IMR-90 (cell line): ENCODE data around the gene PKHD1. TPM values are rescaled to one million over a fixed set of nuclear protein-coding genes. Genes with fewer than 3 reads are reported as not detected.

Experiments used
- ATAC-seq: fragments of 200-7000 bp; cut with Tn5 transposase; 2 replicates; pipeline ENCODE4 v1.9.1; 2020; ENCODE audit warnings: low read depth, mild to moderate bottlenecking, moderate library complexity
- BruUV-seq: library from RNA; stranded (reverse); fragments of 400-500 nt; replicated peaks from 2 replicates; lab custom pipeline; 2021; lab: Mats Ljungman, UMichigan
- CTCF ChIA-PET: fragments of 300-600 bp; formaldehyde crosslinking; extraction: SDS; loops from one replicate; lab custom pipeline; 2021; ENCODE audit warnings: antibody characterized with exemption; lab: Yijun Ruan, JAX
- POLR2A ChIA-PET: fragments of 300-600 bp; sonication (Branson Sonifier 250); formaldehyde crosslinking; loops from one replicate; lab custom pipeline; 2022; ENCODE audit warnings: antibody characterized with exemption; ENCODE audit not compliant: unreplicated experiment; lab: Charles Lee
- DNase-seq: peaks from one replicate; pipeline ENCODE4 v3.0.0; 2013
- H2AFZ ChIP-seq: replicated peaks from 2 replicates; pipeline ENCODE3; 2013; ENCODE audit warnings: low read length, mild to moderate bottlenecking; ENCODE audit not compliant: poor library complexity
- H2AK5ac ChIP-seq: 2 replicates; pipeline ENCODE4 v1.6.1; 2013; ENCODE audit warnings: low read depth, low read length, inconsistent platforms
- H2AK9ac ChIP-seq: replicated peaks from 2 replicates; pipeline ENCODE3; 2013; ENCODE audit warnings: mild to moderate bottlenecking, low read depth, low read length, moderate library complexity; ENCODE audit not compliant: poor library complexity
- H2BK120ac ChIP-seq: 2 replicates; pipeline ENCODE4 v1.6.1; 2013; ENCODE audit warnings: low read depth, low read length, inconsistent platforms
- H2BK15ac ChIP-seq: 3 replicates; pipeline ENCODE4 v1.6.1; 2013; ENCODE audit warnings: low read depth, low read length, inconsistent platforms
- H2BK20ac ChIP-seq: 2 replicates; pipeline ENCODE4 v1.6.1; 2013; ENCODE audit warnings: low read depth, mild to moderate bottlenecking, inconsistent platforms, low read length, moderate library complexity
- H2BK5ac ChIP-seq: 2 replicates; pipeline ENCODE4 v1.6.1; 2013; ENCODE audit warnings: mild to moderate bottlenecking, low read depth, low read length, inconsistent platforms; ENCODE audit not compliant: poor library complexity, severe bottlenecking
- H3K14ac ChIP-seq: replicated peaks from 2 replicates; pipeline ENCODE4 v1.6.1; 2013; ENCODE audit warnings: low read depth, low read length, inconsistent platforms
- H3K18ac ChIP-seq: 2 replicates; pipeline ENCODE4 v1.6.1; 2013; ENCODE audit warnings: low read depth, low read length, control low read depth
- H3K23ac ChIP-seq: 2 replicates; pipeline ENCODE4 v1.6.1; 2013; ENCODE audit warnings: low read depth, low read length, inconsistent platforms
- H3K27ac ChIP-seq: 2 replicates; pipeline ENCODE4 v1.5.1; 2013; ENCODE audit warnings: mild to moderate bottlenecking, control low read depth, low read length; ENCODE audit not compliant: insufficient read depth
- H3K27me3 ChIP-seq: 2 replicates; pipeline ENCODE4 v1.6.1; 2013; ENCODE audit warnings: low read length; ENCODE audit not compliant: control insufficient read depth, insufficient read depth
- H3K36me3 ChIP-seq: 2 replicates; pipeline ENCODE4 v1.6.1; 2013; ENCODE audit warnings: low read length, mixed read lengths; ENCODE audit not compliant: control insufficient read depth, insufficient read depth
- H3K4ac ChIP-seq: 2 replicates; pipeline ENCODE4 v1.6.1; 2013; ENCODE audit warnings: low read depth, low read length, inconsistent platforms
- H3K4me1 ChIP-seq: 2 replicates; pipeline ENCODE4 v1.6.1; 2013; ENCODE audit warnings: low read length, mixed read lengths; ENCODE audit not compliant: control insufficient read depth, insufficient read depth
- H3K4me2 ChIP-seq: 2 replicates; pipeline ENCODE4 v1.6.1; 2013; ENCODE audit warnings: low read depth, mild to moderate bottlenecking, control low read depth, low read length, moderate library complexity
- H3K4me3 ChIP-seq: 2 replicates; pipeline ENCODE4 v1.5.1; 2013; ENCODE audit warnings: low read depth, mild to moderate bottlenecking, control low read depth, low read length, moderate library complexity; ENCODE audit not compliant: insufficient read depth
- H3K56ac ChIP-seq: 2 replicates; pipeline ENCODE4 v1.6.1; 2013; ENCODE audit warnings: low read length, inconsistent platforms; ENCODE audit not compliant: insufficient read depth; ENCODE audit errors: extremely low read depth
- H3K79me1 ChIP-seq, 2 experiments: 2 replicates each; pipeline ENCODE4 v1.6.1; 2013; ENCODE audit warnings: low read length in 2 of 2, inconsistent platforms in 1 of 2, low read depth in 1 of 2
- H3K9ac ChIP-seq: 2 replicates; pipeline ENCODE4 v1.6.1; 2013; ENCODE audit warnings: low read depth, low read length, control low read depth
- H3K9me1 ChIP-seq: 2 replicates; pipeline ENCODE4 v1.6.1; 2013; ENCODE audit warnings: low read length, inconsistent platforms; ENCODE audit not compliant: insufficient read depth
- H3K9me3 ChIP-seq: 2 replicates; pipeline ENCODE4 v1.6.1; 2013; ENCODE audit warnings: low read length; ENCODE audit not compliant: control insufficient read depth, insufficient read depth
- H4K20me1 ChIP-seq: 2 replicates; pipeline ENCODE4 v1.6.1; 2013; ENCODE audit warnings: low read length, inconsistent platforms; ENCODE audit not compliant: insufficient read depth
- H4K5ac ChIP-seq: 2 replicates; pipeline ENCODE4 v1.6.1; 2013; ENCODE audit warnings: mild to moderate bottlenecking, low read depth, low read length, control low read depth
- H4K8ac ChIP-seq, 2 experiments: 2 replicates each; pipeline ENCODE4 v1.6.1; 2013; ENCODE audit warnings: low read depth in 2 of 2, low read length in 2 of 2, control low read depth in 1 of 2, inconsistent platforms in 1 of 2
- H4K91ac ChIP-seq: 2 replicates; pipeline ENCODE4 v1.6.1; 2013; ENCODE audit warnings: low read depth, low read length, inconsistent platforms; ENCODE audit not compliant: insufficient read depth
- BHLHE40 ChIP-seq: fragments of 150-350 bp; IDR thresholded peaks from 2 replicates; pipeline ENCODE4 v1.6.1; 2016; ENCODE audit warnings: mild to moderate bottlenecking, low read depth, low read length
- CEBPB ChIP-seq: IDR thresholded peaks from 2 replicates; pipeline ENCODE4 v1.6.1; 2012; ENCODE audit warnings: low read depth, low read length, improper control_type of control experiment
- CHD1 ChIP-seq: IDR thresholded peaks from 2 replicates; pipeline ENCODE4 v1.6.1; 2012; ENCODE audit warnings: low read depth, low read length, improper control_type of control experiment
- CTCF ChIP-seq: conservative IDR thresholded peaks from 2 replicates; pipeline ENCODE4 v1.5.1; 2012; ENCODE audit warnings: mild to moderate bottlenecking, low read depth, low read length, improper control_type of control experiment
- ELK1 ChIP-seq: fragments of 150-350 bp; IDR thresholded peaks from 2 replicates; pipeline ENCODE4 v1.6.1; 2016; ENCODE audit warnings: low read depth, mild to moderate bottlenecking, low read length, moderate library complexity, borderline replicate concordance
- FOS ChIP-seq: fragments of 150-350 bp; IDR thresholded peaks from 2 replicates; pipeline ENCODE4 v1.6.1; 2016; ENCODE audit warnings: low read depth, low read length
- MAFK ChIP-seq: IDR thresholded peaks from 2 replicates; pipeline ENCODE4 v1.6.1; 2012; ENCODE audit warnings: low read depth, low read length, improper control_type of control experiment
- MAZ ChIP-seq: IDR thresholded peaks from 2 replicates; pipeline ENCODE4 v1.6.1; 2012; ENCODE audit warnings: low read depth, mild to moderate bottlenecking, low read length, improper control_type of control experiment, moderate library complexity, borderline replicate concordance
- MXI1 ChIP-seq: IDR thresholded peaks from 2 replicates; pipeline ENCODE4 v1.6.1; 2012; ENCODE audit warnings: low read depth, mild to moderate bottlenecking, low read length, moderate library complexity, borderline replicate concordance
- POLR2A ChIP-seq: IDR thresholded peaks from 2 replicates; pipeline ENCODE4 v1.6.1; 2012; ENCODE audit warnings: mild to moderate bottlenecking, low read depth, low read length
- RAD21 ChIP-seq: IDR thresholded peaks from 2 replicates; pipeline ENCODE4 v1.6.1; 2012; ENCODE audit warnings: low read length, improper control_type of control experiment
- RCOR1 ChIP-seq: IDR thresholded peaks from 2 replicates; pipeline ENCODE4 v1.6.1; 2012; ENCODE audit warnings: mild to moderate bottlenecking, low read length, improper control_type of control experiment; ENCODE audit not compliant: insufficient replicate concordance
- SMC3 ChIP-seq: fragments of 150-350 bp; IDR thresholded peaks from 2 replicates; pipeline ENCODE4 v1.6.1; 2016; ENCODE audit warnings: low read depth, mild to moderate bottlenecking, antibody characterized with exemption, low read length, moderate library complexity
- USF2 ChIP-seq: fragments of 150-350 bp; IDR thresholded peaks from 2 replicates; pipeline ENCODE4 v1.6.1; 2017; ENCODE audit warnings: mild to moderate bottlenecking, antibody characterized with exemption, low read length, low read depth
- WGBS, 2 experiments: methylation state at CpG; one replicate each; pipeline versions ENCODE4 v1.1.5 to v1.1.7; 2013; ENCODE audit warnings: missing lambda C conversion rate in 2 of 2; ENCODE audit not compliant: insufficient read length in 1 of 2; ENCODE audit errors: extremely low coverage in 2 of 2; 5-methylcytosine and 5-hydroxymethylcytosine counted together
- dilution Hi-C: fragments of 300-500 bp; cut with HindIII; formaldehyde crosslinking; loops from one replicate; pipeline ENCODE4 v1.14.3; 2018; ENCODE audit warnings: low sequenced_read_pairs; ENCODE audit not compliant: unreplicated experiment
- in situ Hi-C: fragments of 300-500 bp; cut with MboI; formaldehyde crosslinking; loops from 3 replicates; pipeline ENCODE4 v1.14.3; 2019; ENCODE audit warnings: low sequenced_read_pairs, inconsistent platforms, mixed read lengths
- intact Hi-C: fragments of 100-400 bp; cut with micrococcal nuclease; formaldehyde crosslinking; loops from 2 replicates; pipeline ENCODE4 v1.10.0; 2022
- polyA plus RNA-seq, 3 experiments: library from polyadenylated mRNA; depleted of rRNA; stranded (reverse); fragments of >200 nt; gene quantifications; 2 replicates each; pipeline ENCODE4 v1.2.3, GENCODE V29; 2012; ENCODE audit warnings: low replicate concordance in 1 of 3
- total RNA-seq: library from RNA; depleted of rRNA; stranded (reverse); fragments of >200 nt; gene quantifications from 2 replicates; pipeline ENCODE4 v1.2.3, GENCODE V29; 2012

Gene PKHD1
- total and polyA plus RNA-seq, 2 of the 4 experiments (the other 2 are of a cell fraction), result not detected

- TF ChIP-seq MAFK (no peak), CEBPB (no peak), POLR2A (no peak), MXI1 (no peak), RCOR1 (no peak), MAZ (no peak), BHLHE40 (no peak), SMC3 (no peak), CHD1 (no peak), USF2 (no peak), FOS (no peak), ELK1 (no peak), CTCF (no peak), RAD21 (no peak)
- Histone ChIP-seq H4K8ac (no peak overlapping the region), H3K18ac (no peak overlapping the region), H3K4ac (no peak overlapping the region), H4K5ac (no peak overlapping the region), H3K27ac (no peak overlapping the region), H2BK20ac (no peak overlapping the region), H4K20me1 (no peaks in the 10 kb centered on the region), H3K9ac (no peak overlapping the region), H2AFZ (no peak overlapping the region), H3K9me1 (no peaks in the 10 kb centered on the region), H4K91ac (no peak overlapping the region), H3K79me1 (no peaks in the 10 kb centered on the region), H3K23ac (no peak overlapping the region), H2BK120ac (no peak overlapping the region), H2AK5ac (no peak overlapping the region), H3K14ac (no peak overlapping the region), H3K4me1 (no peaks in the 10 kb centered on the region), H3K4me3 (no peak overlapping the region), H2BK5ac (no peak overlapping the region), H2AK9ac (no peak overlapping the region), H3K4me2 (no peak overlapping the region), H3K36me3 (no peaks in the 10 kb centered on the region), H3K27me3 (no peaks in the 10 kb centered on the region), H3K9me3 (no peaks in the 10 kb centered on the region), H3K56ac (no peak overlapping the region), H2BK15ac (no peak overlapping the region)
- no peak for ATAC-seq
- in situ Hi-C loops, result no loop called here
- ChIA-PET POLR2A (no interaction called here), CTCF (interaction anchor here (0.9 kb wide), 1 partner anchor 11 kb away, joined by 3 read pairs; no protein-coding TSS in a partner anchor)
- BruUV-seq, result no TSS peak
- no peak for DNase-seq
- 83% methylated on average over 1 of the region's 5 CpGs; no CpG with 5 or more reads in 1 of the 2 experiments for WGBS, 2 experiments
- dilution Hi-C loops, result no loop called here
- intact Hi-C loops, result loop anchor here (1.0 kb wide), 1 partner anchor 177 kb away; no protein-coding TSS in a partner anchor
These were observed 672 bp downstream of the PKHD1 start for GRCh38 chr6:52086741-52087140.
